ENCODE measurements around the gene MRM2.
A peak's percentile ranks its signal among the peaks of the same experiment; 100 is the strongest.

MRM2 gene

DNA sequence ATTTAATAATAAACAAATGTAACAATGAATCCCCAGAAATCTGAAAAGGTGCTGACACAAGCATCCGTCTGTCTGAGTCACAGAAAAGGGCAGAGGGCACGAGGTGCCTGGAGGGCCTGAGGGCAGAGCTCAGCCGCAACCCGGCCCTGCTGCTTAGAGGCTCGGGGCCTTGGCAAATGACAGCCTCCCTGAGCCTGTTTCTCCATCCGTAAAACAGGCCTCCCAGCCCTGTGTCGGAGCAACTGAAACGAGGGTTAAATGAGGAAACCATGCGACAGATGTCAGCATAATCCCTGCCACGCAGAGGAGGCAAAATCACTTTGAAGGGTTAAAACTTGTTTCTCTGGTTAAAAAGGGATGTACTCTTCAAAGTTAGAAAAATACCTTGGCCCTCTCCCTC is 24.9 kb upstream of the MRM2 start:
- DNase-seq (ENCODE audit: low read depth), result no peak

- no peak for DNase-seq (ENCODE audit: low read depth)
Observed at GRCh38 chr7:2264158-2264557, 22.2 kb upstream of the MRM2 start.

DNA sequence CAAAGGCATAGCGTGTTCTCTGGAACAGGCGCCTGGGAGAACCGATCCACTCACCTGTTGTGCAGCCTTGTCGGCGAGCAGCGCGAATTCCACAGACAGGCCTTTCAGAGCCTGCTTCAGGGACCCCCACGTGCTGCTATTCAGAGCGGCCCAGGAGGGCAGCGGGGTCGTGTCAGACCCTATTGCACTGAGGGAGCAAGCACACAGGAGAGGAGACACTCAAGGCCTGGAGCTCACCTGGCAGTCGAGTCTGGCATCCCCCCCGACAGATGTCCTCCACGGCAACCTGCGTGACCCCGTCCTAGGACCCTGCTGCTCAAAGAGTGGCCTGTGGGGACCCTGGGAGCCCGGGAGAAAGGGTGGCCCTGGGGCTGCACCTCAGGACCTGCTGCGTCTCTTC is 21.2 kb upstream of the MRM2 start:
- no peak for DNase-seq (ENCODE audit: low read depth)

DNA sequence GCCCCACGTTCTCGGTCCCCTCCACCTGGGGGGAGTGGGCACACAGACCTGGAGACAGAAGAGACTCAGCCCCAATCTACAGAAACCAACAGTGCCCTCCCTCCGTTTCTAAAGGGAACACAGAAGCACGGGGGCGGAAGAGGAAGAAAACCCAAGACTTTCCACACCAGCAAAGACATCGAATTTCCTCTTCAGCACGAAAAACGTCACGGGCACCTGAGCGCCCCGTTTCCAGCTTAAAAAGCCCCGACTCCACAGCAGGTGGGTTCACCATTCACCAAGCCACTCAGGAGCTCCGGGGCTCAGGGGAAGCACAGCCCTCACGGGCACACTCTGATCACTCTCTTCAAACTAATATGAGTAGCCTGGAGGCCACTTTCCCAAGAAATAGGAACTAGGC is 19.6 kb upstream of the MRM2 start:
- DNase-seq (ENCODE audit: low read depth), result no peak

DNA sequence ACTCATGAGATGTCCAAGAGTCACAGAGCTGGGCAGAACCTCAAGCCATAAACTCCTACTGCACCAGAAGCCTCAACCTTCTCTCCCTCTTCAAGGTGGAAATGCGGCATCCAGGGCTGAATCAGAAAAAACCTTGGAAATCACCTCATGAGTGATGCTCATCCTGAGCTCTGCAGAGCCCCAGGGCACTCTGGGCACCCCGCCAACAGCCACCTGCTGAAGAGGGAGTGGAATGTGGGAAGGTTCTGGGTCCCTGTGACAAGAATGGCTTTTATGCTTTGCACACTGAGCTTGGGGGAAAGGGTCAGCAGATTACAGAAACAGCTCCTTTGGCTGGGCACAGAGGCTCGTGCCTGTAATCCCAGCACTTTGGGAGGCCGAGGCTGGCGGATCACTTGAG is 18.8 kb upstream of the MRM2 start:
- no peak for DNase-seq (ENCODE audit: low read depth)

- no peak for DNase-seq (ENCODE audit: low read depth)
Observed at GRCh38 chr7:2259480-2259879, 17.5 kb upstream of the MRM2 start.

- no peak for DNase-seq (ENCODE audit: low read depth)
Observed at GRCh38 chr7:2258661-2259365, 16.8 kb upstream of the MRM2 start.

GRCh38 chr7:2257651-2258050 is 15.6 kb upstream of the MRM2 start:
- no peak for DNase-seq (ENCODE audit: low read depth)

DNA sequence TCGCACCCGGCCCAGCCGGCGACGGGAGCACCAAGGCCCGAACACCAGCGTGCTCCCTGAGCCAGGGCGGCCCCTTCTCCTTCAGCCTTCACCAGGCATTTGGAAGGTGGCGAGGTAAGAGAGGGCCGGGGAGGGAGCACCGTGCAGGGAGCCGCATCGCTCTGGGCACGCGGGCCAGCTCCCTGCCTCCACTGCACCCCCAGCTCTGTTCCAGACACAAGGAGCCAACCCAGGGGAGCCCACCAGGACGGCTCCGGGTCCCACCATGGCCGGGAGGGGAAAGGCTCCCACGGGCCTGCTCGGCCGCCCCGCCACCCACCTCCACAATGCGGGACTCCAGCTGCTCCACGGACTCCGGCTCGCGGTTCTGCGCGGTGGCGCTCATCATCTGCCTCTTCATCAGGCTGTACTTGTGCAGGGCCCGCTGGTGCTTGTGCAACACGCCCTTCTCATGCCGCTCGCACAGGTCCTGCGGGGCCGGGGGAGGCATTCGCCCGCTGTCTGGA is 15.1 kb upstream of the MRM2 start:
- DNase-seq (ENCODE audit: low read depth), result no peak

DNA sequence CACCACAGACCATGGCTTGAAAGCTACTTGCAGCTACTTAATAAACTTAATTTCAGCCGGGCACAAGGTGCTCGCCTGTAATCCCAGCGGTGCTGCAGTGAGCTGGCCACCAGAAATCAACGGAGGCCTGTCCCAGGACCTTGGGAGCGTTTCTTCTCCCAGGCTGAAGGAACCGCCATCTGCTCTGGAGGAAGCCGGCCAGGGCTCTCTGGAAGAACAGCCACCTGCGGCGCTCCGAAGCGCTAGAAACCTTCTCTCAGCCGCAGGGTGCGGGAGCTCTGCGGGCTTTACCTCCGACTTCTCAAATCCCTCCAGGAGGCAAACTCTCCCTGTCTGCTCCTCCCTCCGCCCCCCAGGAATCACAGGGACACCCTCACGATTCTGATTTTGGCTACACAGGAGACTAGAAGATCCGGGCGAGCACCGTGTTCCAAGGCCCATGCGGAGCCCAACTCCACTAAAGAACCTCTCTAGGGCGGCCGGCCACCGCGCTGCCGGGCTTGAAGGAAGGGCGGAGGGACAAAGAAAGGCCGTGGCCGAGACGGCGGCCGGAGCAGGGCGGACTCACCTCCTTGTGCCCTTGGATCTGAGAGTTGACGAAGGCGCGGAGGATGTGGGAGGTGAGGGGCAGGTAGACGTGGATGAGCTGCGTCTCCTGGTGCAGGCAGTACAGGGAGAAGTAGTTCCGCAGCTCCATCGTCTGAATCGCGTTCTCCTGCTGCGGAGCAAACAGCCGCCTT is 14.5 kb upstream of the MRM2 start:
- DNase-seq (ENCODE audit: low read depth), result no peak

GRCh38 chr7:2255145-2256139 is 13.4 kb upstream of the MRM2 start:
- no peak for DNase-seq (ENCODE audit: low read depth)

DNA sequence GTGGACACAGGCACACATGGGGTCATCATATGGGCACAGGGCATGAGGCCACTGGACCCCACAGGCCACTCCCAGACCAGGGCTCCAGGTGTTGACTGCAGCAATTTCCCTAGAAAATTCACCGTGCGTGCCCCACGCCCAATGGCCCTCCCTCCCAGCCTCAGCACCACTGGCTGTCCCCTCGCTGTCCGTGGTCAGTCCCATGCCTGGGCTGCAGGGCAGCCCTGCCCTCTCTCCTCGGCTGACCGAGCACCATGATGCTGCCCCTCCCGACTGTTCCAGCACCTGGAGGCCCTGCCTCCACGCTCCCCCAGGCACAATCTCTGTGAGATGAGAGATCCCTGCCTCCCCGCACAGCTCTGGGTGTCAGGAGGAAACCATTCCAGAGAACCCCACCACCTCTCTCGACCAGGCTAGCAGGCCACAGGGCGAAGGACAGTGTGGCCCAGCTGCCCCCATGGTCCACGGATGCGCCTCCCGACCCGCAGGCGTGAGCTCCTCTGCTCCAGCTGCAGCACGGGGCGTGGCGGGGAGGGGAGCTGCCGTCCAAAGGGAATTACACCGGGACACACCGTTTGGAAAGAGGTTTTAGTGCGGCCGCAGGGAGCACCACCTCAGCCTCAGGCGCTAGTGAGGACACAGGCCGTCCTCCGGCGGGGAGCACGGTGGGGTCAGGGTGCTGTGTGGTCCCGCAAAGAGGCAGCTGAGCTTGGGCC is 12.6 kb upstream of the MRM2 start:
- DNase-seq (ENCODE audit: low read depth), result no peak

- DNase-seq (ENCODE audit: low read depth), result no peak
Observed at GRCh38 chr7:2253525-2254244, 11.7 kb upstream of the MRM2 start.

- no peak for DNase-seq (ENCODE audit: low read depth)
Observed at GRCh38 chr7:2253021-2253420, 11.0 kb upstream of the MRM2 start.

DNA sequence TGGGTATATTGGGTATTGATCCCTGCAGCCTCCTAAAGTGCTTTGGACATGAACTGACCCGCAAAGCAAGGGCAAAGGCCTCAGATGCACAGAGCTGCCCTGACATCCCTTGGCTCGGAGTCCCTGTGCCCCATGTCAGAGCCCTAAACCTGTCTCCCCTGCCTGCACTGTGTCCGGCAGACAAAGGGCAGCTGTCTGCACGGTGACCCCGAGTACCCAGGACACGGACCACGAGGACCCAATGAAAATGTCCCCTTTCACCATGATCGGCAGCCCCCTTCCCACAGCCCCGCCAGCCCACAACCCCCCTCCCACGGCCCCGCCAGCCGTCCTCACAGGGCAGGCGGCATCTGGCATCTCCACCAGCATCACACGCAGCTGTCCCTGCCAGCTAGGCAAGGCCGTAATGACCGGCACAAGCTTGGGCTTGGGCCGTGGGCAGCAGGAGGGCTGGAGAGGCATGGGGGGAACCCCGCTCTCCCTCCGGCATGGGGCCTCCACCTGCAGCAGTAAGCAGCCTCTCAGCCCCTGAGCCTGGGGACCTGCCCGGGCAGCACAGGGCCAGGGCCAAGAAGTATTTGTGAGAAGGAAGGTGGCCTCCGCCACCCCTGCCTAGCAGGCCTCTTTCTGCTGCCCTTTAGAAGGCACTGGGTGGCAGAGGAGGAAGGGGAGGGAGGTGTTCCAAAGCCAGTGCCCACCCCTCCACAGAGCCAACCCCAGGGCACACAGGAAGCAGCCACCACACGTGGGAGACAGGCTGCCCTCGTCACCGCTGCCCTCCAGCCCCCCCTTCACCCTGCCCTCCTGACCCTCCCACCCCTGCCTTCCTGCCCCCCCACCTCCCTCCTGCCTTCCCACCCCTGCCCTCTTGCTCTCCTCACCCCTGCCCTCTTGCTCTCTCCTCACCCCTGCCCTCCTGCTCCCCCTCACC is 10.1 kb upstream of the MRM2 start:
- DNase-seq (ENCODE audit: low read depth), result no peak

- DNase-seq (ENCODE audit: low read depth), result no peak
Observed at GRCh38 chr7:2251381-2251780, 9.4 kb upstream of the MRM2 start.

DNA sequence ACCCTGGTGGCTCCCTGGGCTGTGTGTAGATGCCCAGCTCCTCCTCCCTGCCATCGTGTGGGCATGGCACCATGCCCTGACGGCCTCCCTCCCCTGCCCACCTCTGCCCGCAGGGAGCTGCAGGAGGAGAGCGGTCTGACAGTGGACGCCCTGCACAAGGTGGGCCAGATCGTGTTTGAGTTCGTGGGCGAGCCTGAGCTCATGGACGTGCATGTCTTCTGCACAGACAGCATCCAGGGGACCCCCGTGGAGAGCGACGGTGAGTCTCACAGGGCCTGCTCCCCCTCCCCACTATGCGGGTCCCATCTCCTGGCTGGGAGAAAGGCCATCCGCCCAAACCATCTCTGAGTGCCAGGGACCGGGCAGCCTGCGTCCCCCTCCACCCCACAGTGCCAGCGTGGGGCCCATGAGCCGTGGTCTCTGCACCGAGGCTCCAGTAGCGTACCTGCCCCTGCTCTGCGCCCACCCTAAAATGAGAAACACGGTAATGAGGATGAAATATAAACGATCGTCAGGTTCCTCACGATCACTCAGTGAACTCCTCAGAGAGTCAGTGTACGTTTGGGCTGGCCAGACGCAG is 7.8 kb upstream of the MRM2 start:
- DNase-seq (ENCODE audit: low read depth), result no peak

GRCh38 chr7:2248984-2249694 is 7.1 kb upstream of the MRM2 start:
- DNase-seq (ENCODE audit: low read depth), result peak; percentile 90
